Activated CD4-positive, alpha-beta T cell treated with anti-CD3 and anti-CD28 coated beads, Interleukin-2, amount 50 U/mL, for 48 hours (primary cell): Measurements from ENCODE around the gene ASTN2.

Experiments
- DNase-seq, 2 experiments: peaks; one replicate each; pipeline ENCODE4 v3.0.0-alpha.2; 2020

ASTN2 gene, protein sequence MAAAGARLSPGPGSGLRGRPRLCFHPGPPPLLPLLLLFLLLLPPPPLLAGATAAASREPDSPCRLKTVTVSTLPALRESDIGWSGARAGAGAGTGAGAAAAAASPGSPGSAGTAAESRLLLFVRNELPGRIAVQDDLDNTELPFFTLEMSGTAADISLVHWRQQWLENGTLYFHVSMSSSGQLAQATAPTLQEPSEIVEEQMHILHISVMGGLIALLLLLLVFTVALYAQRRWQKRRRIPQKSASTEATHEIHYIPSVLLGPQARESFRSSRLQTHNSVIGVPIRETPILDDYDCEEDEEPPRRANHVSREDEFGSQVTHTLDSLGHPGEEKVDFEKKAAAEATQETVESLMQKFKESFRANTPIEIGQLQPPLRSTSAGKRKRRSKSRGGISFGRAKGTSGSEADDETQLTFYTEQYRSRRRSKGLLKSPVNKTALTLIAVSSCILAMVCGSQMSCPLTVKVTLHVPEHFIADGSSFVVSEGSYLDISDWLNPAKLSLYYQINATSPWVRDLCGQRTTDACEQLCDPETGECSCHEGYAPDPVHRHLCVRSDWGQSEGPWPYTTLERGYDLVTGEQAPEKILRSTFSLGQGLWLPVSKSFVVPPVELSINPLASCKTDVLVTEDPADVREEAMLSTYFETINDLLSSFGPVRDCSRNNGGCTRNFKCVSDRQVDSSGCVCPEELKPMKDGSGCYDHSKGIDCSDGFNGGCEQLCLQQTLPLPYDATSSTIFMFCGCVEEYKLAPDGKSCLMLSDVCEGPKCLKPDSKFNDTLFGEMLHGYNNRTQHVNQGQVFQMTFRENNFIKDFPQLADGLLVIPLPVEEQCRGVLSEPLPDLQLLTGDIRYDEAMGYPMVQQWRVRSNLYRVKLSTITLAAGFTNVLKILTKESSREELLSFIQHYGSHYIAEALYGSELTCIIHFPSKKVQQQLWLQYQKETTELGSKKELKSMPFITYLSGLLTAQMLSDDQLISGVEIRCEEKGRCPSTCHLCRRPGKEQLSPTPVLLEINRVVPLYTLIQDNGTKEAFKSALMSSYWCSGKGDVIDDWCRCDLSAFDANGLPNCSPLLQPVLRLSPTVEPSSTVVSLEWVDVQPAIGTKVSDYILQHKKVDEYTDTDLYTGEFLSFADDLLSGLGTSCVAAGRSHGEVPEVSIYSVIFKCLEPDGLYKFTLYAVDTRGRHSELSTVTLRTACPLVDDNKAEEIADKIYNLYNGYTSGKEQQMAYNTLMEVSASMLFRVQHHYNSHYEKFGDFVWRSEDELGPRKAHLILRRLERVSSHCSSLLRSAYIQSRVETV (N-terminal part only)

DNA sequence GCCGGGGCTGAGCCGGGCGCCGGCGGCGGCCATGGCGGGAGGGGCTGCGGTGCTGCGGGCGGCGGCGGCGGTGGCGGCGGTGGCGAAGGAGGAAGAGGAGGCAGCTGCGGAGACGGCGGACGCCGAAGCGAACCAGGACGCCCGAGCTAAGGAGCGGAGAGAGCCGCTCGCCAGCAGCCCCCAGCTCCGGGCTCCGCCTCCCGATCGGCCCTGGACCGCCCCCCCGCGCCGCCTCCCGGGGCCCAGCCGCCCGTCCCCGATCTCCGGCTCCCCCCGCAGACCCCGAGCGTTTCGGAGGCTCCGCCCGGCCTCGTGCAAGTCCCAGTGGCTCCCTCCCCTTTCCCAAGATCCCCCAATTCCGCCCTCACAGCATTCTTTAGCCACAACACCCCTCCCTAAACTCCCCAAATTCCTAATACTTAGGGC lies at the start of gene ASTN2:
Gene ASTN2, minus strand, starts transcription at position 152 of the 426 bp plus-strand sequence. Its CDS starts 119 bp downstream, at position 33.
- no peak for DNase-seq

DNA sequence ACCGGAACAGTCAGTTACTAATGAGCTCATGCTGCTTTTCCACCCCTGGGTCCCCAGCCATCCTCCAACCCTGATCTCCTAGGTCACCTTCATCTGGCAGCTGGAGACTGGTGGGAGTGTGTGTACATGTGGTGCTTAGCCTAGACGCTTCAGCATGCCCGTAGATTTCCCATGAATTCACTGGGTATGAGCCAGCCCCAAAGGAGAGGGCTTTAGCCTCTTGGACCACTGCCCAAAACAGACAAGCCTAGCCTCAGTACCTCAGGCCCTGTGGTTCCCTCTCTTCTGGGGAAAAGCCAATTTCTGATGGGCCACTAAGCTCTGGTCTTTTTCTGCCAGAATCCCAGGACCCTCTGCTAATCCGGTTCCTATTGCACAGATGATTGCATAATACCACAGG lies 48.0 kb upstream of the ASTN2 start:
- no peak for DNase-seq

DNA sequence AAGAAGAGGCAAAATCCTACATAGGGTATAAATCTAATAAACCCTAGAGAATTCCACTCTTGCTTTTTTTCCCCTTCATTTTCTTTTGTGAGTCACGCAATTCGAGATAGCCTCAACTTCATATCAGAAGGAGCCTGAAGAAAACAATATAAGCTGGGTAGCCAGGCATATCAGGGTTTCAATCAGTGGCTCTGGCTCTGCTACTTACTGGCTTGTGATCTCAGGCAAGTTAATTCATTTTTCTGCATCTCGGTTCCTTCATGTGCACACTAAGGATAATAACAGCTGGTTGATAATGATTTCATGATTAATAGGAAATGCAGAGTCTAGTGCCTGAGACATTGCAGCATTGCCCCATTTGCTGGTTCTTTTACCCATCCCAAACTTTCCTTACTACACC lies 46.5 kb upstream of the ASTN2 start:
- no peak for DNase-seq

DNA sequence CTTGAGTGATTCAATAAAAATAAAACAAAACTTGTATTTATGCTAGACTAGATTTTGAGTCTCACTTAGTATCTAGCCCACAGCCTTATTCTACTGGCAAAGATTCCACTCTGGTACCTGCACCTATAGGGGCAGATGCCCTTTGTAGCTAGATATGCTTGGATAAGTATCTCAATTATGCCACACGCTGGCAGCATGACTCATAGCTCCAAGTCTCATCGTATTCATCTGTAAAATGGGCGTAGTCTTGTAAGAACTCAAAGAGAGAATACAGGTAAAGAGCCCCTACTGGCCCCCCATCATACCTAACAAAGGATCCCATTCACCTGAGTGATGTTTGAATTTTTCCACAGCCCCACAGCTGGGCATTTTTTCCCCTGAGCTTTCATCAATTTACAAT lies 45.9 kb upstream of the ASTN2 start:
- no peak for DNase-seq

DNA sequence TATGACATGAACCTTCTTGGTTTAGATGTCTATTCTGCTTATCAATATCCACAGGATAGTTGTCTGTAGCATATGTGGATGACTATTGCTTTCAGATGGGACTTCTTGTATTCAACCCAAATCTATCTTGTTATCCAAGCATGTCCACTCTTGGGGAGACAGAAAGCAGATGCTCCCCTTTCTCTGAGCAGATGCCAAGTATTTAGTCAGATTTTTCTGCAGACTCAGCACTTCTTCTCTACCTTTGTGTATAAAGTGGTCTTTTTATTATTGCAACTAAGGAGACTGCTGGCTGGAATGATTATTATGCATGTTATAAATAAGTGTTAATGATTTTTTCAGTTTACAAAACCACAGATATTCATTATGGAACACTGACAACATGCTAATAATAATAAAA lies 45.1 kb upstream of the ASTN2 start:
- DNase-seq: no peak

DNA sequence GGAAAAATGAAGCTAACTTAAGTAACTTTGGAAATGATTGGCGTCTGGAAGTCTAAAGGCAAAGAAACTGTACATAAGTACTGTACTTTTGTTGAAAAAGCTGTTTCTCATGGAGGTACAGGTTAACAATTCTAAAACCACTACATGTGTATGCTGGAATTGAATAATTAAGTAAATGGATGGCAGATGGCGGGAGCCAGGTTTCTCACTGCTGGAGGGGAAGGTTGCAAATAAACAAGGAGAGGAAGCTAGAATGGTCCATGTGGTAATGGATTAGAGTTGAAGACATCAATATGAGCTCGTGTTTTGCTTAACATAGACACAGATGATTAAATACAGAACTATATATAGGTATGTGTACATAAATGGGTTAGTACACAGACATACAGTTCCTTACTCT lies 43.2 kb upstream of the ASTN2 start:
- DNase-seq: no peak

DNA sequence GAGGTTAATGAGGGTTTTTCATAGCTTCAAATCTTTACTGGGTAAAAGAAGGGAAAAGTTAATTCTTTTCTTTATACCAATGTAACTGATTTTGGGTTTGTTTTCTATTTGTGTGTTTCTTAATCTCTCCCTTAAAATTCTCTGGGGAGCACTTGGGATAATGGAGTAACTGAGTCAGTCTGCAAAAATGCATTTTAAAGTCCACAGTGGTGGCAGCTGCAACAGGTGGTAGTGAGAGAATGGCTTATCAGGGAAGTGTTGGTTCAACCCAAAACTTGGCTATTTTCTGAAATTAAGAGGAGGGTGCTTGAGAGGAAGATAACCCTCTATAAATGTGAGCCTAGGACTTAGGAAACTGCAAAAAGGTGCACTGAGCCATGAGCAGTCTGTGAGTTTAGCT lies 39.9 kb upstream of the ASTN2 start:
- no peak for DNase-seq

DNA sequence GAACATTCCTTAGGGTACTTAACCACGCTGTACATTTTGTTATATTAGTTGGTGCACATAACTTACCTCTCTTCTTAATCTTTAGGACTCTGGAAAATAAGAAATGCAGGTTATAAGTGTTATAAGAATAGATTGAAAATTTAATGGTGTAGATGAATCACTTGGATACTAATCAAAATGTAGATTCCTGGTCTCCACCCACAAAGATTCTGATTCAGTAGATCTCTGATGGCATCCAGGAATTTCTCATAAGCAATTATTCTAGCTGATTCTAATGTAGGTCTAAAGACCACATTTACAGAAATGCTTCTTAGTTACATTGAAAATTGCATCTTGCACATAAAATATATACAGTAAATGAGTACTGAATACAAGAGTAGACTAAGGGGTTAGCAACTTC lies 38.9 kb upstream of the ASTN2 start:
- no peak for DNase-seq

DNA sequence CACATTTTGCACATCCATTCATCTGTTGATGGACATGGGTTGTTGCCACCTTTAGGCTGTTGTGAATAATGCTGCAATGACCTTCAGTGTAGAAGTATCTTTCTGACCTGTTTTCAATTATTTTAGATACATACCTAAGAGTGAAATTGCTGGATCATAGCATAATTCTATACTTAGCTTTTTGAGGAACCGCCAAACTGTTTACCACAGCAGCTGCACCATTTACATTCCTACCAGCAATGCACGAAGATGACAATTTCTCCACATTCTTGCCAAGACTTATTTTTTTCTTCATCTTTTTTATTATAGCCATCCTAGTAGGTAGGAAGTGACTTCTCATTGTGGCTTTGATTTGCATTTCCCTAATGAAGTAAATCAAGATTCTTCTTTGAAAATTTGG lies 36.5 kb upstream of the ASTN2 start:
- no peak for DNase-seq

DNA sequence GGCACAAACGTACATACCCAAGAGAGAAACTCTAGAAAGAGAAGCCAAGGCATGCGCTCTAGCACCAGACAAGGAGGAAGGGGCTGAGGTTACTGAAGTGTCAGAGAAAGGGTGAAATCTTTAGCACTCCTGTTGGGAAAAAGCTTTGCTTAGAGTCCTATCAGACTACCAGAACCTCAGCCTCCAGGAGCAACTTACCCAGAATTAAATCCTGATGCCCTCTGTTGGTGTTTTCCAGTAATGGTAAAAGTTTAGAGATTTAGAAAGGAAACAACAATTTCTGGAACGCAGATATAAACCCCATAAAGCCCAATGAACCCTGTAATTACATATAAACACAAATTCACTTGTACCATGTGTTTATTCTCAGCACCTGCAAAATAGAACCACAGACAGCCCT lies 33.2 kb upstream of the ASTN2 start:
- no peak for DNase-seq

DNA sequence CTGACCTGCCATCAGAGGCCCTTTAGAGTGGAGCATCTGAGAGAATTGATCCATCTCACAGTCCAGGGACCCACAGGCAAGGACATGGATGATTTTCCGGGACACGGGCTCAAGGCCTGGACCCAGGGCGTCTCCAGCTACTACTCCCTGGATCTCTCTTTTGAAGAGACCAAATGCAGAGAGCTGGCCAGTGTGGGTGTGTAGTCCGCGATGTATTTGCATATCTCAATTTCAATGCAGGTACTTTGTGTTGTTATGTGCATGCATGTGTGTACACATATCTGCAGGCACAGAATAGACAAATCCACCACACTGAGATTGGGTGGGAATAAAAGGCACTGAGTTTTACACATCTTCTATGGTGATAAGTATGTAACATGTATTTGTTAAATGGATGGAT lies 30.8 kb upstream of the ASTN2 start:
- DNase-seq: no peak

DNA sequence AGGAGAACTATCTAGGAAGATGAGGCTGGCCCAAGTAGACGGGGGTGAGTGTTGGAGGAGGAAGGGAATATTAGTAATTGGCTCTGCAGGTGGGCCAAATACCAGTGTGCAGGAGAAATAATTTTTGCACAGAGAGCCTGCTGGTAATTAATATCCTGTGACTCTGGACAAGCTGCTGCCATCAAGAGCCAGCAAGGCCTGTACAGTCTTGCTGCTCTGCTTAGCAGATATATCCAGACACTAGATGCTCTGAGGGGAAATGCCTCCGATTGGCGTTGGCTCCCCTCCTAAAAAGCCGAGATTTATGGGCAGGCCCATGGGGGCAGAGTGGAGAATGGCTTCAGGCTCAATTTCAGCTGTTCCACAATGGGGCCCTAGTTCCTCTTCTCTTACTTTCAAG lies 29.6 kb upstream of the ASTN2 start:
- DNase-seq: no peak

DNA sequence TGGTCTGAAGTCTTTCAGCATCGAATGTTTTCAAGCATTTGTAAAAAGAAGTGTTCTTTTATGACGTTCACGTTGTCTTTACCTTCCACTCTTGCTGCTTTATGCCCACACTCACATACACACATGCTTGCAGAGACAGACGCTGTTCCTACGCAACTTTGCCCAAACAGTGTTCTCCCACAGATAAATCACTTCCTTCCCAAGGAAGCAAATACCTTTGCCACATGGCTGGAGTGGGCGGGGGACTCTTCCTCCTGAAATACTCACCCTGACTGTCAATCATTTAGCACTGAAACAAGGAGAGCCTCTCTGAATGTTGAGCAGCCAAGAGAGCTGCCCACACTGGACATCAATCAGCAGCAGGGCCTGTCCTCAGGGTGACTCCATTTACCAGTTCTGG lies 22.4 kb upstream of the ASTN2 start:
- no peak for DNase-seq

DNA sequence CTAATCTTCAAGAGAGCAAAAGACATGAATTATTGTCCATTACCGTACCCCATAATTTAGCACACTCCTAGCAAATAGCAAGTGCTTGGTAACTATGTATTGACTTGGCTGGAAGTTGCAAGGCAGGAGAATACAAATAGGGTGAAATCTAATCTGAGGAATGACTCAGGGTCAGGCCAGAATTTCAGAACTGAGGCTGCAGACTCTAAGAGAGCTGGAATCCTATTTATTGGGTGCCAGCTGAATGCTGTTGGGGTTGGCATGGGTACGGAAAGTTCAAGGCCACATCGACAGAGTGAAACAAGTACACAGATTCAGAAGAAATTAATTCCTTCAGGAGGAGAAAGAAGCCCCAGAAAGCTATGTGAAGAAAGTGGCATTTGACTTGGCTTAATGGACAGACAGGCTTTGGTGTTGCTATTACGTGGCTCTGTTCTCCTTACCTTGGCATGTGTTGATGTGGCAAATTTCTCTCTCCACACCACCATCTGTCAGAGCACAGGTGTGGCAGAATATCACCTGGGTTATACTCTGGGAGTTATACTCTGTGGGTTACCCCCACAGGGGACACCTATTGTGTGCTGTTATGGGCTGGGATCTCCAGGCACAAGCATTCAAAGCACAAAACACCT lies 20.9 kb upstream of the ASTN2 start:
- DNase-seq: no peak

DNA sequence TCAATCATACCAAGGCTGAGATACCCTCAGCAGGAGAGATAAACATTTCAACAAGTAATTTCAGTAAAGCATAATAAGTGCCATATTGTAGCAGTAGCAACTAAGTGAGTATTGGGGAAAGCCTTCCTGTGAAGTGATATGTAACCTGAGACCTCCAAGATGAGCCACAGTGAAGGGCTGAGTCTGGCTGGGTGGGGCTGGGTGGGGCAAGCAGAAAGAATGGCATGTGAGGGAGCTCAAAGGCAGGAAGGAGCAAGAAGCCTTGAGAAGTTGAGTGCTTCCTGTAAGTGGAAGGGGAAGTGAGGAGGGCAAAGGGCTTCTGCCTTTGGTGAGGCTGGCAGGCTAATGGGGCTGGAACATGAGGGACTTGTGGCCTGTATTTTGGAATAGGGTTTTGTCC lies 19.7 kb upstream of the ASTN2 start:
- DNase-seq: no peak

DNA sequence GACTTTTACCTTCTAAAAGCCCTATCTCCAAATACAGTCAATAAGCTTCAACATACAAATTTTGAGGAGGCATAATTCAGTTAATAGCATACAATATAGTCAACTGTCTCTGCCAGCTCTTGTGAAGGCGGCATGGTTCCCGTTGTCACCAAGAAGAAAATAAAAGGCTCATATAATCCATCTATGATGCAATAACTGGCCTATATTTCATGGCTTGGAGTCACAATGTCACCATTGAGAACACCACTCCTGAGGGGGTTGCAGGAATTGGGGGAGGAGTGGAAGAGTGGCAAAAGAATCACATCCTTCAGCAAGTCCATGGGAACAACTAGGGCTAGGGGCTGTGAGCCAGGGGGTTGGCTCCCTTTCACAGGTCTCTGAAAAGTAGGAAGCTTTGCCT lies 16.0 kb upstream of the ASTN2 start:
- no peak for DNase-seq

DNA sequence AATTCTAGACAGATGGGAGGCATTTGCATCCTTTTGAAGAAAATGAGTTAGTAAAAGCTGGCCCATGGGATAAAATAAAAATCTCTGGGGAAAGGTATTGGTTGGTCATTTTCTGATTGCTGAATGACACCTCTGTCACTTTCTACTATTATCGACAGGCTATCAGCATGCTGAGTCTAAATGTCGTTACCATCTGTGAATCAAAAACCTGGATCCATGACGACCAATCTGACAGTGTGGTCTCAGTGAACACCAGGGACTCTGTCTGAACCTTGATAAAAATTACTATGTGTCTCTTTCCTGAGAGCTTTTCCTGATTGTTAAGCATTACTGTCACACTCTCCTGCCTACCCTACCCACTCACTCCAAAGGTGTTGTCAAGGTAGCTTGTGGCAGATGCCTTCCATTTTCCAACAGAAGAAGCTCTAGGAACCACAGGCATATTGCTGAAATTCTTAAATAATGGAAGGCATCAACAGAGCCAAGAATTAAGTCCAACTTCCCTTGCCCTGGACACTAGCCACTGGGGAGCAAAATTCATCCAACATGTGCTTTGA lies 12.6 kb upstream of the ASTN2 start:
- DNase-seq: no peak

DNA sequence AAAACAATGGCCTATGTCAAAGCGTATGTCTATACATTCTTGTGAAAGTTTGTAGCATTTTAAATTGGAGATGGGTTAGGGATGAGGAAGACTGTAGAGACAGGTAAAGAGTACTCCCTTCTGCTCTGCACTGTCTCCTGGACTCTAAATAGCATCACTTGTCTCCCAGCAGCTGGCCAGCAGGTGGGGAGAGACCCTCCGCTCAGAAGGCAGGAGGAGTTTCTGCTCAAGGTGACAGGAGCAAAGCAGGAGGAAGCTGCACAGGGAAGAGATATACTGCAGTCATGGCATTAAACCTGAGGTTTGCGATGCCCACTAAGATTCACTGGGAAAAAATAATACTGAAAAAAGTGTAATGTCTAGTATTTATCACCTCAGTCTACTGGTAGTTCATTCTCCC lies 10.7 kb upstream of the ASTN2 start:
- no peak for DNase-seq

DNA sequence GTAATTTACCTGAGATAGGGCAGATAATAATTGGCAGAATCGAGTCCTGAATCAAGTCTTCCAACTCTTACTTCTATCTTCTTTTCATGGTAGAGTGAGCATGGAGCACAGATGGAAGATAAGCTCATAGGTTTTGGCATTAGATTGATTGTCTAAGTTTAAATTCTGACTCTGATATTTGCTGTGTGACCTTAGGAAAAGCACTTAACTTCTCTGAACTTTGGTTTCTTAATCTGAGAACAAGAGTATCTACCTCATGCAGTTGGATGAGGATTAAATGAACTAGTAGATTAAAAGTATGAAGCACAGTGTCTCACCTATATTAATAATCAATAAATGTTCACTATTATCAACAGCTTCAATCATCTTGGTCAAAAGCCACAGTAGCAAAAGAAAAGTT lies 9.4 kb upstream of the ASTN2 start:
- no peak for DNase-seq

DNA sequence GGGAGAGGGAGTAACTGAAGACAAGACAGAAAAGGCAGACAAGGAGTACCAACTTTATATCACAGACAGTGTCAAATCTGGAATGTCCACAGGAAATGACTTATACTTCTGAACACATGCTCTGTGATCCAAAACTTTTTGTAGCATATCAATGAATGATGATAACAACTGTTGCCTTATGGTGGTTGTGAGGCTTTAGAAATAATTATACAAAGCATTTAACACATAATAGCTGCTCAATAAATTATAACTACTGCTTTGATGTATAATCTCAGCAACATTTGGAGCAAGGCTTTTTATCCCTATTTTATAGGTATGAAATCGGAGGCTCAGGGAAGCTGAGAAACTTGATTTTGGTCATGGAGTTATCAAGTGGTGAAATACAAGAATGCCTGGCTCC lies 3.3 kb upstream of the ASTN2 start:
- DNase-seq: no peak

DNA sequence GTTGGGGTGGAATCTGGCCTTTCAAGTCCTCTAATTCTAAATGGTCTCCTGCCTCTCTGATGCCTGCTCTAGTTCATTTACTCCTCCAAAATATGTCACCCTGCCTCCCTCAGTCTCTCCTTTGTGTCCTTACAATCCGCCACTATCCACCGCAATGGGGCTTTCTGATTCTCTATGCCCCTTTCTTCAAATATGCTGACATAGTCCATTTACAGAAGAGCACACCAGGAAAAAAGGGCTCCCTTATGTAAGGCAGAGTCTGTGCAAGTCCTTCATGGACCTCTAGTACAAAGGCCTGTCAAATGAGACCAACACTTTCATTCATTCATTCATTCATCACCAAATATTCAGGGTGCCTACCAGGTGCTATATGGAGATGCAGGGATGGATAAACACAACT lies 2.0 kb upstream of the ASTN2 start:
- no peak for DNase-seq

DNA sequence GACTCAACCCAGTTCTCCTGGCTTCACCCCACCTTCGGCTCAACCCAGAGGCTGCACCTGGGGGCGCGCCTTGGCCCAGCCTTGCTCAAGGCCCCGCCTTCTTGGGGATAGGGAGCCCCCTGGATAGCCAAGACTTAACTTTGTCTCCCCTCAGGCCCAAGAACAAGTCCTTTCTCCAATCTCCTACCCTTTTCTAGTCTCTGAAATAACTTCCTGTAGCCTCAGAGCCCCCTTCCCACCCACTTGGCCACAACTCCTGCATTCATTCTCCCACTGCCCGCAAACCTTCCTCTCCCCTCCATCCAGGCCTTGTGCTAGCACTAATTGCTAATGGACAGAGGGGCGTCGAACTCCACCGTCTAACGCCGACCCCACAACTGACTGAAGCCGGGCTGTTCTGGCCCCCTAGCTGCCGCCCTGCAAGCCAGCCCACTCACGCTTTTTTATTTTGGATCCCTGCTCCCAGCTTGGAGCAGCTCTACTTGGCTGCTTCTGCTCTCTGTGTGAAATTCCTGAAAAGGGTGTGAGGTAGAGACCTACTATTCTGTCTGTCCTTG lies 579 bp upstream of the ASTN2 start:
- DNase-seq: no peak
